IMR-90 (cell line): Measurements from ENCODE around the gene TSEN54. TPM values are rescaled to one million over a fixed set of nuclear protein-coding genes. Genes with fewer than 3 reads are reported as not detected.

ENCODE experiments used
- ATAC-seq: fragments of 200-7000 bp; cut with Tn5 transposase; 2 replicates; pipeline ENCODE4 v1.9.1; 2020; ENCODE audit warnings: low read depth, mild to moderate bottlenecking, moderate library complexity
- BruUV-seq: library from RNA; stranded (reverse); fragments of 400-500 nt; replicated peaks from 2 replicates; lab custom pipeline; 2021; lab: Mats Ljungman, UMichigan
- CTCF ChIA-PET: fragments of 300-600 bp; formaldehyde crosslinking; extraction: SDS; loops from one replicate; lab custom pipeline; 2021; ENCODE audit warnings: antibody characterized with exemption; lab: Yijun Ruan, JAX
- POLR2A ChIA-PET: fragments of 300-600 bp; sonication (Branson Sonifier 250); formaldehyde crosslinking; loops from one replicate; lab custom pipeline; 2022; ENCODE audit warnings: antibody characterized with exemption; ENCODE audit not compliant: unreplicated experiment; lab: Charles Lee
- DNase-seq: peaks from one replicate; pipeline ENCODE4 v3.0.0; 2013
- H2AFZ ChIP-seq: replicated peaks from 2 replicates; pipeline ENCODE3; 2013; ENCODE audit warnings: low read length, mild to moderate bottlenecking; ENCODE audit not compliant: poor library complexity
- H2AK5ac ChIP-seq: 2 replicates; pipeline ENCODE4 v1.6.1; 2013; ENCODE audit warnings: low read depth, low read length, inconsistent platforms
- H2AK9ac ChIP-seq: replicated peaks from 2 replicates; pipeline ENCODE3; 2013; ENCODE audit warnings: mild to moderate bottlenecking, low read depth, low read length, moderate library complexity; ENCODE audit not compliant: poor library complexity
- H2BK120ac ChIP-seq: 2 replicates; pipeline ENCODE4 v1.6.1; 2013; ENCODE audit warnings: low read depth, low read length, inconsistent platforms
- H2BK15ac ChIP-seq: 3 replicates; pipeline ENCODE4 v1.6.1; 2013; ENCODE audit warnings: low read depth, low read length, inconsistent platforms
- H2BK20ac ChIP-seq: 2 replicates; pipeline ENCODE4 v1.6.1; 2013; ENCODE audit warnings: low read depth, mild to moderate bottlenecking, inconsistent platforms, low read length, moderate library complexity
- H2BK5ac ChIP-seq: 2 replicates; pipeline ENCODE4 v1.6.1; 2013; ENCODE audit warnings: mild to moderate bottlenecking, low read depth, low read length, inconsistent platforms; ENCODE audit not compliant: poor library complexity, severe bottlenecking
- H3K14ac ChIP-seq: replicated peaks from 2 replicates; pipeline ENCODE4 v1.6.1; 2013; ENCODE audit warnings: low read depth, low read length, inconsistent platforms
- H3K18ac ChIP-seq: 2 replicates; pipeline ENCODE4 v1.6.1; 2013; ENCODE audit warnings: low read depth, low read length, control low read depth
- H3K23ac ChIP-seq: 2 replicates; pipeline ENCODE4 v1.6.1; 2013; ENCODE audit warnings: low read depth, low read length, inconsistent platforms
- H3K27ac ChIP-seq: 2 replicates; pipeline ENCODE4 v1.5.1; 2013; ENCODE audit warnings: mild to moderate bottlenecking, control low read depth, low read length; ENCODE audit not compliant: insufficient read depth
- H3K27me3 ChIP-seq: 2 replicates; pipeline ENCODE4 v1.6.1; 2013; ENCODE audit warnings: low read length; ENCODE audit not compliant: control insufficient read depth, insufficient read depth
- H3K36me3 ChIP-seq: 2 replicates; pipeline ENCODE4 v1.6.1; 2013; ENCODE audit warnings: low read length, mixed read lengths; ENCODE audit not compliant: control insufficient read depth, insufficient read depth
- H3K4ac ChIP-seq: 2 replicates; pipeline ENCODE4 v1.6.1; 2013; ENCODE audit warnings: low read depth, low read length, inconsistent platforms
- H3K4me1 ChIP-seq: 2 replicates; pipeline ENCODE4 v1.6.1; 2013; ENCODE audit warnings: low read length, mixed read lengths; ENCODE audit not compliant: control insufficient read depth, insufficient read depth
- H3K4me2 ChIP-seq: 2 replicates; pipeline ENCODE4 v1.6.1; 2013; ENCODE audit warnings: low read depth, mild to moderate bottlenecking, control low read depth, low read length, moderate library complexity
- H3K4me3 ChIP-seq: 2 replicates; pipeline ENCODE4 v1.5.1; 2013; ENCODE audit warnings: low read depth, mild to moderate bottlenecking, control low read depth, low read length, moderate library complexity; ENCODE audit not compliant: insufficient read depth
- H3K56ac ChIP-seq: 2 replicates; pipeline ENCODE4 v1.6.1; 2013; ENCODE audit warnings: low read length, inconsistent platforms; ENCODE audit not compliant: insufficient read depth; ENCODE audit errors: extremely low read depth
- H3K79me1 ChIP-seq, 2 experiments: 2 replicates each; pipeline ENCODE4 v1.6.1; 2013; ENCODE audit warnings: low read length in 2 of 2, inconsistent platforms in 1 of 2, low read depth in 1 of 2
- H3K9ac ChIP-seq: 2 replicates; pipeline ENCODE4 v1.6.1; 2013; ENCODE audit warnings: low read depth, low read length, control low read depth
- H3K9me1 ChIP-seq: 2 replicates; pipeline ENCODE4 v1.6.1; 2013; ENCODE audit warnings: low read length, inconsistent platforms; ENCODE audit not compliant: insufficient read depth
- H3K9me3 ChIP-seq: 2 replicates; pipeline ENCODE4 v1.6.1; 2013; ENCODE audit warnings: low read length; ENCODE audit not compliant: control insufficient read depth, insufficient read depth
- H4K20me1 ChIP-seq: 2 replicates; pipeline ENCODE4 v1.6.1; 2013; ENCODE audit warnings: low read length, inconsistent platforms; ENCODE audit not compliant: insufficient read depth
- H4K5ac ChIP-seq: 2 replicates; pipeline ENCODE4 v1.6.1; 2013; ENCODE audit warnings: mild to moderate bottlenecking, low read depth, low read length, control low read depth
- H4K8ac ChIP-seq, 2 experiments: 2 replicates each; pipeline ENCODE4 v1.6.1; 2013; ENCODE audit warnings: low read depth in 2 of 2, low read length in 2 of 2, control low read depth in 1 of 2, inconsistent platforms in 1 of 2
- H4K91ac ChIP-seq: 2 replicates; pipeline ENCODE4 v1.6.1; 2013; ENCODE audit warnings: low read depth, low read length, inconsistent platforms; ENCODE audit not compliant: insufficient read depth
- BHLHE40 ChIP-seq: fragments of 150-350 bp; IDR thresholded peaks from 2 replicates; pipeline ENCODE4 v1.6.1; 2016; ENCODE audit warnings: mild to moderate bottlenecking, low read depth, low read length
- CEBPB ChIP-seq: IDR thresholded peaks from 2 replicates; pipeline ENCODE4 v1.6.1; 2012; ENCODE audit warnings: low read depth, low read length, improper control_type of control experiment
- CTCF ChIP-seq: conservative IDR thresholded peaks from 2 replicates; pipeline ENCODE4 v1.5.1; 2012; ENCODE audit warnings: mild to moderate bottlenecking, low read depth, low read length, improper control_type of control experiment
- MAFK ChIP-seq: IDR thresholded peaks from 2 replicates; pipeline ENCODE4 v1.6.1; 2012; ENCODE audit warnings: low read depth, low read length, improper control_type of control experiment
- RFX5 ChIP-seq: IDR thresholded peaks from 2 replicates; pipeline ENCODE4 v1.8.0; 2012; ENCODE audit warnings: low read depth, mild to moderate bottlenecking, low read length, moderate library complexity
- WGBS, 2 experiments: methylation state at CpG; one replicate each; pipeline versions ENCODE4 v1.1.5 to v1.1.7; 2013; ENCODE audit warnings: missing lambda C conversion rate in 2 of 2; ENCODE audit not compliant: insufficient read length in 1 of 2; ENCODE audit errors: extremely low coverage in 2 of 2; 5-methylcytosine and 5-hydroxymethylcytosine counted together
- dilution Hi-C: fragments of 300-500 bp; cut with HindIII; formaldehyde crosslinking; loops from one replicate; pipeline ENCODE4 v1.14.3; 2018; ENCODE audit warnings: low sequenced_read_pairs; ENCODE audit not compliant: unreplicated experiment
- in situ Hi-C: fragments of 300-500 bp; cut with MboI; formaldehyde crosslinking; loops from 3 replicates; pipeline ENCODE4 v1.14.3; 2019; ENCODE audit warnings: low sequenced_read_pairs, inconsistent platforms, mixed read lengths
- intact Hi-C: fragments of 100-400 bp; cut with micrococcal nuclease; formaldehyde crosslinking; loops from 2 replicates; pipeline ENCODE4 v1.10.0; 2022
- polyA plus RNA-seq, 3 experiments: library from polyadenylated mRNA; depleted of rRNA; stranded (reverse); fragments of >200 nt; gene quantifications; 2 replicates each; pipeline ENCODE4 v1.2.3, GENCODE V29; 2012; ENCODE audit warnings: low replicate concordance in 1 of 3
- total RNA-seq: library from RNA; depleted of rRNA; stranded (reverse); fragments of >200 nt; gene quantifications from 2 replicates; pipeline ENCODE4 v1.2.3, GENCODE V29; 2012

The TSEN54 gene
- total and polyA plus RNA-seq, 2 of the 4 experiments (the other 2 are of a cell fraction), result 7.2 to 14.9 TPM

- WGBS, 2 experiments, result 96% methylated on average over 10 of the region's 23 CpGs; no CpG with 5 or more reads in 1 of the 2 experiments
- H2BK15ac ChIP-seq, result no peak overlapping the region
- no peaks in the 10 kb centered on the region for H3K27me3 ChIP-seq
- POLR2A ChIA-PET, result no interaction called here
- H3K79me1 ChIP-seq, result no peaks in the 10 kb centered on the region; a peak in 1 of 4 replicates
- H3K9me1 ChIP-seq, result no peaks in the 10 kb centered on the region
- H2BK20ac ChIP-seq, result no peak overlapping the region
- intact Hi-C loops, result no loop called here
- no peaks in the 10 kb centered on the region for H3K9me3 ChIP-seq
- no peak overlapping the region for H3K4me2 ChIP-seq
- H4K5ac ChIP-seq, result no peak overlapping the region
- H4K8ac ChIP-seq, result no peak overlapping the region
- H2BK5ac ChIP-seq, result no peak overlapping the region
- H2AK9ac ChIP-seq, result peak overlapping the region; percentile 37
- no peaks in the 10 kb centered on the region for H3K4me1 ChIP-seq
- H4K91ac ChIP-seq, result no peak overlapping the region
- H4K20me1 ChIP-seq, result no peaks in the 10 kb centered on the region; the same call in 1 of the 2 replicates
- H3K14ac ChIP-seq, result no peak overlapping the region
- H2BK120ac ChIP-seq, result no peak overlapping the region
- no peak overlapping the region for H3K27ac ChIP-seq
- TF ChIP-seq BHLHE40 (no peak), RFX5 (no peak), MAFK (no peak), CTCF (no peak), CEBPB (no peak)
- H3K9ac ChIP-seq, result no peak overlapping the region
- no peak overlapping the region for H3K4me3 ChIP-seq
- H3K23ac ChIP-seq, result no peak overlapping the region
- no peak overlapping the region for H3K56ac ChIP-seq
- H3K18ac ChIP-seq, result no peak overlapping the region
- no peak overlapping the region for H2AFZ ChIP-seq
- dilution Hi-C loops, result no loop called here
- no peak for ATAC-seq
- no peak for DNase-seq
- H2AK5ac ChIP-seq, result no peak overlapping the region
- H3K4ac ChIP-seq, result no peak overlapping the region
- no TSS peak for BruUV-seq
- CTCF ChIA-PET, result no interaction called here
- in situ Hi-C loops, result no loop called here
- peaks cover 57% of the 10 kb centered on the region for H3K36me3 ChIP-seq
Observed at GRCh38 chr17:75493476-75494129, 22.7 kb upstream of the TSEN54 start.
